Activated naive CD4-positive, alpha-beta T cell treated with anti-CD3 and anti-CD28 coated beads, Interleukin-2, amount 50 U/mL, for 16 hours (primary cell): ENCODE measurements around the gene DEFB128.
"Not testable (repeated sequence)": the region's sequence is repeated elsewhere in the genome, so short reads cannot be mapped to it uniquely, and the experiment has no call there.

Experiments
- DNase-seq: peaks from one replicate; pipeline ENCODE4 v3.0.0-alpha.2; 2020

DEFB128 gene

GRCh38 chr20:189611-190010 is at the start of gene DEFB128:
Gene DEFB128, minus strand, starts transcription at chr20:189711. Its CDS starts 88 bp downstream, at chr20:189623.
- DNase-seq, result no peak

- DNase-seq, result no peak
These were observed 48.4 kb upstream of the DEFB128 start for GRCh38 chr20:237929-238328.

GRCh38 chr20:237489-237888 is 48.0 kb upstream of the DEFB128 start:
- peak; percentile 18 for DNase-seq

DNA sequence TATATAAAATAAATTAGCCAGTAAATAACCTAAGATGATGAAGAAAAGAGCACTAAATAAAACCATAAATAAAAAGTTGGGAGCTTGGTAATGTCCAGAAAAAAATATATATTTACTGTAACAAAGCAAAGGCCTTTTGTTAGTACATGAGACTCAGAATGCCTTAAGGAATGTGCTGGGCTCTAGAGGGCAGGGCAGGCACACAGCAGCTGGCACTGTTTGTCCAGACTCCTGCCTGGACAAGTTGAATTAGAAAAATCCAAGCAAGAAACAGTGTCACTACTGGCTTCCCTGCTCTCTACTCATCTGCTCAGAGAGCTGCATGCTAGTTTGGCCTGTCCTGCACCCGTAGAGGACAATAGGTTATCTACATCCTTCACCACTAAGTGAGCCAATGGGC is 46.4 kb upstream of the DEFB128 start:
- no peak for DNase-seq

DNA sequence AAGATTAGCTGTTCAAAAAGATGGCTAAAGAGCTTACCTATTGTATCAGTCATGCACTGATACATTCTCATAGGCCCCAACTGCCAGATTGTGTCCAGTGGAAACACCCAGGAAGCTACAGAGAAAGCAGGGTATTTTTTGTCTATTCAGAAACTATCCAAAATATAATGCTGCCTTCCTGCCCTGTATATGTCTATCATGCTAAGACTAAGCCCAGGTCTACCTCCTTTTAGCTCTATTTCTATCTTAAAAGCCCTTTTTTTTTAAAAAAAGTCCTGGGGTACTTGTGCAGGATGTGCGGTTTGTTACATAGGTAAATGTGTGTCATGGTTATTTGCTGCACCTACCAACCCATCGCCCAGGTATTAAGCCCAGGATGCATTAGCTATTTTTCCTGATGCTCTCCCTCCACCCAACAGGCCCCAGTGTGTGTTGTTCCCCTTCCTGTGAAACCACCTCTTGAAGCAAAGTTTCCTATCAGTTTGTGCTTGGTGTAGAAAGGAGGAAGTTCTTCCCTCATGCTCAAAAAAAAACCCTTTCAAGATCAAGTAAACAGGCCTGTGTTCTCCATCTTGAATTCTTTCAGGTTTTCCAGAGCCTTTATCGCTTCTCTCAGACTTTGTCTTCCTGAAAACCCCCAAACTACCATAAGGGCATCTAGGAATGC is 38.1 kb upstream of the DEFB128 start:
- no peak for DNase-seq

DNA sequence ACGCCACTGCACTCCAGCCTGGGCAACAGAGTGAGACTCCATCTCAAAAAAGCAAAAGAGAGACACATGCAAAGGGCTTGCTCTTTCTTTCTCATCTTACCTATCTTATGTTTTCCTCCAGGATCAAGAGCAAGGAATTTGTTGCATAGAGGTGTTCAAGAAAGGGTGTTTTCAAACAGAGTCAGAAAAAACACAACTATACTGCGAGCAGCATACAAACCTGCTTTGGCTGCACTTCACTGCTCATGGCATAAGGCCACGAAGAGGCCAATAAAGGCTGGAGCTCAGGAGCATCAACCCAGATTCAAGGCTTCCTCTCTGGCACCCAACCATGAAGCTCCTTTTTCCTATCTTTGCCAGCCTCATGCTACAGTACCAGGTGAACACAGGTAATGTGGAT is 37.4 kb upstream of the DEFB128 start, which contains the start of gene DEFB129:
Gene DEFB129 (plus strand): TSS at position 301 of the 400 bp plus-strand sequence. CDS start 31 bp downstream, at position 332.
- no peak for DNase-seq

DNA sequence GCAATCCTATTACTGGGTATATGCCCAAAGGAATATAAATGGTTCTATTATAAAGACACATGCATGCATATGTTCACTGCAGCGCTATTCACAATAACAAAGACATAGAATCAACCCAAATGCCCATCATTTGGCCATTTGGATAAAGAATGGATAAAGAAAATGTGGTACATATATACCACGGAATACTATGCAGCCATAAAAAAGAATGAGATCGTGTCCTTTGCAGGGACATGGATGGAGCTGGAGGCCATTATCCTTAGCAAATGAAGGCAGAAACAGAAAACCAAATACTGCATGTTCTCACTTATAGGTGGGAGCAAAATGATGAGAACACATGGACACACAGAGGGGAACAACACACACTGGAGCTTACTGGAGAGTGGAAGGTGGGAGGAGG is 36.4 kb upstream of the DEFB128 start:
- not testable (repeated sequence) for DNase-seq

GRCh38 chr20:221258-221830 is 31.8 kb upstream of the DEFB128 start:
- DNase-seq, result no peak

DNA sequence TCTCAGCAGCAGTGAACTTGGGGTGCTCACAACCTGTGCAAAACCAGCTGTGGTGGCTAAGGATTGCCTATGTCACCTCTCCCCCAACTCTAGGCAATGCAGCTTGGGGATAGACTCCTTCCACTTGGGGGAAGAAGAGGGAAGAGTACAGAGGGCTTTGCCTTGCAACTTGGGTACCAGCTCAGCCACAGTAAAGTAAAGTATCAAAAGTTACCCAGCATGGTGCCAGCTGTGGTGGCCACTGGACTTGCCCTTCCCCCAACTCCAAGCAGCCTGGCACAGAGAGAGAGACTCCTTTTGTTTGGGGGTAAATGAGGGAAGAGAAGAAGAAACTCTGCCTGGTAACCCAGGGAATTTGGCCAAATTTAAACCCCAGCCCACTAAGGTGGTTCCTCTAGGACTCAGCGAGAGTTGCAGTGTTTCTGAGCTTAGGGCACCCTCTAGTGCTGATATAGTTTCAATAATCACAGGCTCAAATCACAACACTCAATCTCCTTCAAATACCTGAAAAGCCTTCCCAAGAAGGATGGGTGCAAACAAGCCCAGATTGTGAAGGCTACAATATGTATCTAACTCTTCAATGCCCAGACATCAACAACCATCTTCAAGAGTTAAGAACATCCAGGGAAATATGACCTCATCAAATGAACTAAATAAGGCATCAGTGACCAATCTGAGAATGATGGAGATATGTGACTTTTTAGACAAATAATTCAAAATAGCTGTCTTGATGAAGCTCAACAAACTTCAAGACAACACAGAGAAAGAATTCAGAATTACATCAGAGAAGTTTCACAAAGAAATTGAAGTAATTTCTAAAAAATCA is 30.0 kb upstream of the DEFB128 start:
- DNase-seq, result no peak

- no peak for DNase-seq
These were observed 27.8 kb upstream of the DEFB128 start for GRCh38 chr20:217266-217665.

DNA sequence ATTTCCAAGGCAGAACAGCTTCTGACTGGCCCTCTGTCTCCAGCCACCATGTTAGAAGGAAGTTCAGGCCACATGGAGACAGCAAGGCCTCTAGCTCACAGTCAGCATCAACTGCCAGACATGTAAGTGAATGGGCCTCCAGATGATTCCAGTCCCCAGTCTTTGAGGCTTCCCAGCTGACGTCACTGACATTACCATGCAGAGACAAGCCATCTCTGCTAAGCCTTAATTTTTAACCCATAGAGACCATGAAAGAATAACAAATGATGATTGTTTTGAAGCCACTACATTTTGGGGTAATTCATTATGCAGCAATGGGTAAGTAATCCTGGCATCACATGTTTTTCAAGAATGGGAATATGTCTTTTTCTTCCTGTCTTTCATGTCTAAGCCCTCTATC is 26.3 kb upstream of the DEFB128 start:
- no peak for DNase-seq

DNA sequence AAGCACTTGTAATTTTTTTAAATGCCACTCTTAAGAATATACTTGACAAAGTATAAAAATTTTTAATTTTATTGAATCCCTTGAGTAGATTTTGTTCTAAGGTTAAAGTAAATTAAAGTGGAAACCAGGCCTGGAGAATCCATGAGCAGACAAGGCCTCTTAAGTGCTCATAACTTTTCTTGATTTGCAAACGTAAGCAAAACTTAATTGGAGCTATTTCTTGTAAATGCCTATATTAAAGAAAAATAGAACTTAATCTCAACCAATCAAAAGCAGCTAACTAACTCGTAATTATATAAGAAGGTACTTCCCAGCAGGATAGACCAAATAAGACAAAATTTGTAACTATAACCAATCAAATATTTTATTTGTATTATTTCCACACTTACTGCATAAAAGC is 24.9 kb upstream of the DEFB128 start:
- no peak for DNase-seq

GRCh38 chr20:210809-211502 is 21.4 kb upstream of the DEFB128 start:
- DNase-seq, result no peak

- no peak for DNase-seq
These were observed 19.5 kb upstream of the DEFB128 start for GRCh38 chr20:208942-209566.

DNA sequence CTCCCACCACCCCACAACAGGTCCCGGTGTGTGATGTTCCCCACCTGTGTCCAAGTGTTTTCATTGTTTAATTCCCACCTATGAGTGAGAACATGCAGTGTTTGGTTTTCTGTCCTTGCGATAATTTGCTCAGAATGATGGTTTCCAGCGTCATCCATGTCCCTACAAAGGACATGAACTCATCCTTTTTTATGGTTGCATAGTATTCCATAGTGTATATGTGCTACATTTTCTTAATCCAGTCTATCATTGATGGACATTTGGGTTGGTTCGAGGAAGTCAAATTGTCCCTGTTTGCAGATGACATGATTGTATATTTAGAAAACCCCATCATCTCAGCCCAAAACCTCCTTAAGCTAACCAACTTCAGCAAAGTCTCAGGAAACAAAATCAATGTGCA is 14.1 kb upstream of the DEFB128 start:
- not testable (repeated sequence) for DNase-seq

DNA sequence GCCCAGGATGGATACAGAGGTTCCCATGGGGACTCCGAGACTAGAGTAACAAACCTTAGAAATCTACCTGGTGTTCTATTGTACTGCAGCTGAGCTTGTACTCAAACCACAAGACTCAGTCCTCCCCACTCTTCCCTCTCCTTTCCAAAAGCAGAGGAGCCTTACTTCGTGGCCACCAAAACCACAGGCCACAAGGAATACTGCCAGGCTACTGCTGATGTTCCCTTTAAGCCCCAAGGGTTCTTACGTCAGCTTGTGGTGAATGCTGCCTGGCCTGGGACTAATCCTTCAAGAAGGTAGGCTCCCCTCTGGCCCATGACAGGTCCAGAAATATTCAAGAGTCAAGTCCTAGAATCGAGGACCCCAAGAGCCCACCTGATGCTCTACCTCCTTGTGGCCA is 10.5 kb upstream of the DEFB128 start:
- no peak for DNase-seq

GRCh38 chr20:198225-198624 is 8.7 kb upstream of the DEFB128 start:
- no peak for DNase-seq

DNA sequence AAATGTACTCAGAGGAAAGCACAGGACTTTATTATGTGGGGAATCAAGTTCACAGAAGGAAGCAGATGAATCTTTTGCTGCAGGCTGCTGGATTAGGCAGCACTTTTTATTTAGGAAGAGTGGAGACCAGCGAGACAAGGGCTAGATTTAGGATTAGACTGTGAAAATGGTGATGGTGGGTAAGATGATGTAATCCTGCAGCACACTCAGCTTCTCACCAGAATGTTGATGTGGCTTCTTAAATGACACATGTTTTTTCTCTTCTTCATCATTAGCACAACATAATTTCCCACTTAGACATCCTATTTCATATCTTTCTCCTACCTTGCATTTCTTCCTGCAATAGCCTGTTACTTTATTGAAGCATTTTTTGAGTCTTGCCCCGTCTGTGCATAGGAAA is 1.8 kb downstream of the DEFB128 start:
- no peak for DNase-seq

GRCh38 chr20:184288-184687 is 5.2 kb downstream of the DEFB128 start:
- no peak for DNase-seq

DNA sequence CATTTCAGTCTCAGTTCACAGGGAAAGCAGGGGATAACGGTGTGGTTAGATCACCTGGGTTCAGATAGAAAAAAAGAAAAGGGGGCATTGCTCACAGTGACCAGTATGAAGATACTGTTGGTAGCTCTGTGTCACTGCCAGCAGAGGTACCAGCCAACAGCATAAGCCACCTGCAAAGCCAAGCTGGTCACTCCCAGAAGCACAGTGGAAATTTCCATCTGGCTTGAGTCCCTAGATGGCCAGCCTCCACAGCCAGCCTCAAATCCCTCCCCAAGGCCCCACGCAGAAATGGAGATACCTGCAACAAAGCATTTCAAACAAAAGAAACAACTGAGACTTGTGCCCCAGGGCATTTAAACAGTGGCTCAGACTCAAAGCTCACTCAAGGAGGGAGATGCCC is 20.6 kb downstream of the DEFB128 start:
- DNase-seq, result no peak

DNA sequence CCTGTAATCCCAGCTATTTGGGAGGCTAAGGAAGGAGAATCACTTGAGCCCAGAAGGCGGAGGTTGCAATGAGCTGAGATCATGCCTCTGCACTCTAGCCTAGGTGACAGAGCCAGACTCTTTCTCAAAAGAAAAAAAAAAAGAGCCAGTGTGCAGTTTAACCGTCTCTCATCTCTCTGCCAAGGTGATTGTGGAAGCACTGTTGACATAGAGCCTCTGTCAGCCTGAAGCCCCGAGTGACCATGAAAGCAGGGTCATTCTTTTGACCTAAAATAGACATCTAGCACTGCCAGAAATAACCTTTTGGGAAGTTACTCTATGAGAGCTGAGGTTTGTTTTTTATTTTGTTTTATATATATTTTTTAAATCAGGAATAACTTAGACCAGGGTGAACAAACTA is 24.9 kb downstream of the DEFB128 start:
- no peak for DNase-seq

DNA sequence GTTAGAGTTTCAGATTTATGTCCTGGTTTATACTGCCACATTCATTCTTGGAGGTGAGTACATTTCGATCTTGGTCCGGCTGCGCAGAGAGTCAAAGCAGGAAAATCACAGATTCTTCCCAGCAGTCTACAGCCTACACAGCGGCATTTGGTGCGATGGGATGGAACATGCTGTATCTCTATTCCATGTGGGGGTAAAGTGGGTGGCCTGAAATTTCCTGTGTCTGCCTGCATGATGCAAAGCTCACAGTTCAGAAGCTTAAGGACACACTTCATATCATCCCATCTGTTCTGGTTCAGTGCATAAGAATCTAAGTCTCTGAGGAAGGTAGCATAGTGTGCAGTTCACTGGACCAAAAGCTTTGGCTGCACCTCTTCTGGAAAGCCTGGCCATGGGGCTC is 32.4 kb downstream of the DEFB128 start, which contains the start of gene DEFB127:
Gene DEFB127 (plus strand): TSS at position 301 of the 400 bp plus-strand sequence. CDS start 91 bp downstream, at position 392.
- no peak for DNase-seq

DNA sequence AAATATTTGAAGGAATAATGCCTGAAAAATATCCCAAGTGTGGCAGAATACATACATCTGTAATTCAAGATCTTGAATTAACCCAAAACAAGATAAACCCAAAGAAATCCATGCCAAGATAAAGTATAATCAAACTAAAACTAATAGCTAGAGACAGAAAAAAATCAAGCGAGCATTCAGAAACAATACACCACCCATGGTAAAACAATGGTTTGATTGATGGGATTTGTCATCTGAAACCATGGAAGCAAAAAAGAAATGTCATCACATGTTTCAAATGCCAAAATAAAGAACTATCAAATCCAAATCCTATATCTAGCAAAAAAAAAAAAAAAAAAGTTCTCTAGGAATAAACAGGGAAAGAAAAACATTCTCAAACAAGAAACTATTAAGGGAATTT is 37.4 kb downstream of the DEFB128 start:
- DNase-seq, result no peak
